Measurements from ENCODE around the gene HSPB3. TPM values are rescaled to one million over a fixed set of nuclear protein-coding genes. Genes with fewer than 3 reads are reported as not detected.

HSPB3 gene
- total RNA-seq, 1 donor from 2014 or later = not detected

DNA sequence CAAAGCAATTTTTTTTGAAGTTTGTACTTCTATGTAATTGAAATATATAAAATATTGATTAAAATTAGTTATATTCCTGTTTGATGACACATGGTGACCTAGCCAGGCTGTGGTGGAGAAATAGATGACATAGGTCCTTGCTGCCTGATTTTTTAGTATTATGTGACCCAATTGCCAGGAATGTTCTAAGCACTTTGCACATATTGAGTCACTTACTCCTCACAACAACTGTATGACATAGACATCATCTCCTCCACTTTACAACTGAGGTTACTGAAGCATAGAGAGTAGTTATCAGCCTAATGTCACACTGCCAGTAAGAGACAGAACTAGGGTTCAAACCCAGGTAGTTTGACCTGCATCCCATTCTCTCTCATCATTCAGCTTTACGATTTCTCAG is 35.8 kb downstream of the HSPB3 start:
- DNase-seq (ENCODE audit: low read depth) = no peak
- no peak overlapping the region for H3K4me3 ChIP-seq (ENCODE audit: low read depth, low read length)
- TF ChIP-seq, protein P1, sequence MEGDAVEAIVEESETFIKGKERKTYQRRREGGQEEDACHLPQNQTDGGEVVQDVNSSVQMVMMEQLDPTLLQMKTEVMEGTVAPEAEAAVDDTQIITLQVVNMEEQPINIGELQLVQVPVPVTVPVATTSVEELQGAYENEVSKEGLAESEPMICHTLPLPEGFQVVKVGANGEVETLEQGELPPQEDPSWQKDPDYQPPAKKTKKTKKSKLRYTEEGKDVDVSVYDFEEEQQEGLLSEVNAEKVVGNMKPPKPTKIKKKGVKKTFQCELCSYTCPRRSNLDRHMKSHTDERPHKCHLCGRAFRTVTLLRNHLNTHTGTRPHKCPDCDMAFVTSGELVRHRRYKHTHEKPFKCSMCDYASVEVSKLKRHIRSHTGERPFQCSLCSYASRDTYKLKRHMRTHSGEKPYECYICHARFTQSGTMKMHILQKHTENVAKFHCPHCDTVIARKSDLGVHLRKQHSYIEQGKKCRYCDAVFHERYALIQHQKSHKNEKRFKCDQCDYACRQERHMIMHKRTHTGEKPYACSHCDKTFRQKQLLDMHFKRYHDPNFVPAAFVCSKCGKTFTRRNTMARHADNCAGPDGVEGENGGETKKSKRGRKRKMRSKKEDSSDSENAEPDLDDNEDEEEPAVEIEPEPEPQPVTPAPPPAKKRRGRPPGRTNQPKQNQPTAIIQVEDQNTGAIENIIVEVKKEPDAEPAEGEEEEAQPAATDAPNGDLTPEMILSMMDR (conservative IDR thresholded peaks at IDR 0.05; ENCODE audit: low read depth, low read length) = no peak

DNA sequence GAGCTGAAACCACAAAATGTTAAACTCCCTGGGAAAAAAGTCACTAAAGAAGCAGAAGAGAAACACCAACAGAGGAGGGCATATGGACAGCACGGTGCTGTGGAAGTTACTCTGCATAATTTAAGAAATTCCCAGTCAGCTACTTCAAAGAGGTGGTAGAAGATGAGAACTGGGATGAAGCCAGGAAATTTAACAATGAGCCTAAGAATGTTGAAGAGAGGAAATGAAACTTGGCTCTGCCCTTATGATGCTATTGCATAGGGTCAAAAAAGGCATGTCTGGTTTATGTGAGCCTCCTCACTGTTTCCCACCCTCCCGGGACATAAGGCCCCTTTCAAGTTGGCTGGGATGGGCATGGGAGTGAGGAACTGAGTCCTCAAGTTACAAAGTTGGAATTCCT is 36.7 kb downstream of the HSPB3 start:
- TF ChIP-seq, protein P1 (conservative IDR thresholded peaks at IDR 0.05; ENCODE audit: low read depth, low read length) = no peak
- no peak for DNase-seq (ENCODE audit: low read depth)
- H3K4me3 ChIP-seq (ENCODE audit: low read depth, low read length) = no peak overlapping the region

DNA sequence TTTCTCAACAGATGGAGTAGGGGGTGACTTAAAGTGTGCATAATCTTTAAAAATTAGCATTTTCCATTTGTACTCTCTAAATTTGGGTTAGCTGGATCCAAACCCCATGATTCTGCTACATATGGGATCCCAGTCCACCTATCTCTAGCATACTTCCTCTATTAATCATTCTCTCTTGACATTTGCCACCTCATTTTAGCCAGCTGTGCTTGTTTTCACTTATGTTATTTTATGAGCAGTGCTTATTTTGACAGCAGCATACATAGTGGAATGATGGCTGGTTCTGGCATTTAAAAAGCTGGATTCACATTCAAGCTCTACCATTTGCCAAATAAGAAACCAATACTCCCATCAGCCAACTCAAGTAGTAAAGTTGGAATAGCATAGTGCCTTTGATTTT is 39.5 kb downstream of the HSPB3 start:
- no peak for DNase-seq (ENCODE audit: low read depth)
- TF ChIP-seq, protein P1 (conservative IDR thresholded peaks at IDR 0.05; ENCODE audit: low read depth, low read length) = no peak

More for the DNA sequence above, 39.5 kb downstream of the HSPB3 start:
- no peak overlapping the region for H3K4me3 ChIP-seq (ENCODE audit: low read depth, low read length)

Other genes starting within 250 kb of the HSPB3 start
- 1.9 and 3.0 TPM in 2 replicates for gene ARL15, start 145.1 kb upstream of the HSPB3 start, total RNA-seq
- gene SNX18, start 62.1 kb downstream of the HSPB3 start, total RNA-seq = 14.9 and 15.3 TPM in 2 replicates